K562 (cell line): ENCODE results near the gene HS2ST1. TPM values are rescaled to one million over a fixed set of nuclear protein-coding genes. Genes with fewer than 3 reads are reported as not detected.

ENCODE experiments used
- ATAC-seq: fragments of 200-7000 bp; cut with Tn5 transposase; 3 replicates; pipeline ENCODE4 v1.9.1; 2020; ENCODE audit warnings: moderate library complexity
- BruUV-seq: library from RNA; stranded (reverse); fragments of 400-500 nt; replicated peaks from 2 replicates; lab custom pipeline; 2021; lab: Mats Ljungman, UMichigan
- CTCF ChIA-PET: fragments of 300-600 bp; formaldehyde crosslinking; extraction: SDS; loops from one replicate; lab custom pipeline; 2021; ENCODE audit warnings: low intra/inter-chr PET ratio; lab: Yijun Ruan, JAX
- POLR2A ChIA-PET: fragments of 300-600, 350-650 bp; sonication (Branson Sonifier 250); formaldehyde crosslinking; extraction: SDS; loops from one replicate; lab custom pipeline; 2021; ENCODE audit warnings: antibody characterized with exemption, inconsistent platforms; lab: Yijun Ruan, JAX
- DNase-seq, 4 experiments: peaks; one replicate each; pipeline versions ENCODE4 v3.0.0 to v3.0.0-alpha.2; 2011 to 2018; ENCODE audit warnings: low spot score in 3 of 4, mixed read lengths in 3 of 4; ENCODE audit errors: extremely low read depth in 1 of 4
- FAIRE-seq: peaks from 2 replicates; lab custom pipeline; 2011; peaks lifted over from hg19 to GRCh38; lab: Jason Lieb, UNC
- H2AFZ ChIP-seq: 2 replicates; pipeline ENCODE4 v1.6.0; 2011; ENCODE audit warnings: low read depth, low read length, control low read depth, inconsistent platforms
- H3K27ac ChIP-seq: fragments of 200-600 bp; 3 replicates; pipeline ENCODE4 v1.8.0; 2011; ENCODE audit warnings: low read depth, mild to moderate bottlenecking, control low read depth, inconsistent platforms, low read length, moderate library complexity, mixed read lengths; ENCODE audit errors: extremely low read depth
- H3K27me3 ChIP-seq, 2 experiments: fragments of 300-600 bp in 1 of 2; 2 replicates in 1 of 2; 3 replicates in 1 of 2; pipeline versions ENCODE4 v1.6.0 to v1.8.0; 2011; ENCODE audit warnings: inconsistent platforms in 2 of 2, low read length in 2 of 2, mild to moderate bottlenecking in 1 of 2, mixed read lengths in 1 of 2, moderate library complexity in 1 of 2; ENCODE audit not compliant: control insufficient read depth in 2 of 2, insufficient read depth in 2 of 2
- H3K36me3 ChIP-seq: fragments of 300-600 bp; 3 replicates; pipeline ENCODE4 v1.8.0; 2011; ENCODE audit warnings: mild to moderate bottlenecking, low read length, inconsistent platforms; ENCODE audit not compliant: control insufficient read depth, insufficient read depth
- H3K4me1 ChIP-seq, 2 experiments: fragments of 200-600 bp in 1 of 2; replicated peaks in 1 of 2; 2 replicates in 1 of 2; 3 replicates in 1 of 2; pipeline versions ENCODE4 v1.5.1 to v1.8.0; 2011; ENCODE audit warnings: inconsistent platforms in 2 of 2, low read length in 2 of 2, mild to moderate bottlenecking in 1 of 2, mixed read lengths in 1 of 2, moderate library complexity in 1 of 2; ENCODE audit not compliant: control insufficient read depth in 2 of 2, insufficient read depth in 2 of 2
- H3K4me2 ChIP-seq: 2 replicates; pipeline ENCODE4 v1.6.1; 2011; ENCODE audit warnings: low read length, control low read depth, inconsistent platforms, mixed read lengths; ENCODE audit not compliant: insufficient read depth
- H3K4me3 ChIP-seq: fragments of 200-600 bp; sonication (generic), shearing (Covaris generic); 2 replicates; pipeline ENCODE4 v1.5.1; 2016; ENCODE audit warnings: control low read depth, inconsistent platforms
- H3K79me2 ChIP-seq: fragments of 200-600 bp; 3 replicates; pipeline ENCODE4 v1.8.0; 2011; ENCODE audit warnings: low read length, inconsistent platforms; ENCODE audit not compliant: control insufficient read depth, insufficient read depth
- H3K9ac ChIP-seq, 2 experiments: 2 replicates each; pipeline versions ENCODE4 v1.6.0 to v1.6.1; 2011; ENCODE audit warnings: low read depth in 2 of 2, low read length in 2 of 2, control low read depth in 1 of 2, inconsistent platforms in 1 of 2, mild to moderate bottlenecking in 1 of 2, mixed read lengths in 1 of 2; ENCODE audit not compliant: insufficient read depth in 1 of 2
- H3K9me1 ChIP-seq: one replicate; pipeline ENCODE4 v1.6.0; 2011; ENCODE audit warnings: inconsistent platforms, mild to moderate bottlenecking, low read length, moderate library complexity; ENCODE audit not compliant: control insufficient read depth, insufficient read depth
- H3K9me3 ChIP-seq: replicated peaks from 2 replicates; pipeline ENCODE4 v1.5.1; 2011; ENCODE audit warnings: low read depth, low read length, inconsistent platforms; ENCODE audit not compliant: control insufficient read depth, insufficient read depth
- H4K20me1 ChIP-seq: replicated peaks from 2 replicates; pipeline ENCODE4 v1.6.1; 2011; ENCODE audit warnings: low read length, inconsistent platforms, mixed read lengths; ENCODE audit not compliant: control insufficient read depth, insufficient read depth
- ARID3A ChIP-seq: IDR thresholded peaks from 2 replicates; pipeline ENCODE4 v1.6.1; 2012; ENCODE audit warnings: low read depth, low read length, improper control_type of control experiment, borderline replicate concordance
- GMEB1 ChIP-seq: fragments of 250-450 bp; sonication (Bioruptor Pico); IDR thresholded peaks from 2 replicates; pipeline ENCODE4 v1.4.0; 2020; ENCODE audit warnings: mild to moderate bottlenecking
- HOXB6 ChIP-seq: fragments of 250-450 bp; sonication (Bioruptor Pico); IDR thresholded peaks from 2 replicates; pipeline ENCODE4 v1.5.1; 2022; ENCODE audit warnings: mild to moderate bottlenecking, borderline replicate concordance
- IRF1 ChIP-seq: sonication (generic); formaldehyde crosslinking; IDR thresholded peaks from 2 replicates; pipeline ENCODE4 v1.8.0; 2022; ENCODE audit warnings: missing genetic modification reagents, mild to moderate bottlenecking, borderline replicate concordance
- MTA3 ChIP-seq: fragments of 450-650 bp; formaldehyde crosslinking; IDR thresholded peaks from 2 replicates; pipeline ENCODE4 v1.6.1; 2017; ENCODE audit warnings: mild to moderate bottlenecking, borderline replicate concordance
- RFX5 ChIP-seq: IDR thresholded peaks from 2 replicates; pipeline ENCODE4 v1.6.1; 2011; ENCODE audit warnings: low read depth, mild to moderate bottlenecking, improper control_type of control experiment, low read length
- STAT5A ChIP-seq: IDR thresholded peaks from 2 replicates; pipeline ENCODE4 v1.6.1; 2012; ENCODE audit warnings: low read length, inconsistent platforms, borderline replicate concordance
- TAF9B ChIP-seq: fragments of 450-650 bp; IDR thresholded peaks from 2 replicates; pipeline ENCODE4 v1.6.1; 2018; ENCODE audit warnings: mild to moderate bottlenecking; ENCODE audit not compliant: partially characterized antibody
- USF2 ChIP-seq: sonication (generic); formaldehyde crosslinking; IDR thresholded peaks from 2 replicates; pipeline ENCODE4 v1.5.0; 2020; ENCODE audit warnings: missing genetic modification reagents
- WGBS: fragments of 100-300 bp; shearing (Covaris generic); methylation state at CpG from one replicate; pipeline ENCODE4 v1.1.6; 2016; ENCODE audit warnings: low coverage, mixed read lengths; ENCODE audit not compliant: insufficient coverage; ENCODE audit errors: missing lambda C conversion rate; 5-methylcytosine and 5-hydroxymethylcytosine counted together
- in situ Hi-C: fragments of 300-500 bp; cut with MboI; formaldehyde crosslinking; loops from 4 replicates; pipeline ENCODE4 v1.15.0; 2018; ENCODE audit warnings: inconsistent platforms, mixed read lengths
- intact Hi-C: fragments of 100-400 bp; cut with micrococcal nuclease; formaldehyde crosslinking; loops from 2 replicates; pipeline ENCODE4 v1.14.2; 2022
- polyA plus RNA-seq, 8 experiments: library from polyadenylated mRNA; depleted of rRNA in 4 of 8; stranded (reverse) in 5 of 8; unstranded in 3 of 8; fragments of >200 nt; fragmentation: Nextera tagmentation in 2 of 8; fragmentation: Illumina TruSeq in 1 of 8; extraction: Ambion mirVana in 2 of 8; extraction: Trizol in 1 of 8; gene quantifications; 2 replicates each; pipeline versions ENCODE4 v1.2.1 to v1.2.3, GENCODE V29; 2011 to 2014; ENCODE audit warnings: inconsistent platforms in 1 of 8, missing spikeins in 1 of 8
- total RNA-seq, 7 experiments: library from RNA; depleted of rRNA in 6 of 7; stranded (reverse); fragments of >200 nt in 6 of 7; fragmentation: Illumina TruSeq in 2 of 7; extraction: Trizol in 2 of 7; gene quantifications; 2 replicates each; pipeline versions ENCODE4 v1.2.1 to v1.2.3, GENCODE V29; 2011 to 2021; ENCODE audit warnings: low replicate concordance in 1 of 7

Gene HS2ST1
- total and polyA plus RNA-seq, 9 of the 15 experiments (the other 6 are each of a cell fraction or from before 2014, with no cell fraction given), result 7.7 to 43.3 (median 25.8) TPM

GRCh38 chr1:87119541-87120140 is 205.2 kb downstream of the HS2ST1 start:
- Histone ChIP-seq H3K9me3 (no peaks in the 10 kb centered on the region), H3K4me3 (no peak overlapping the region), H4K20me1 (no peaks in the 10 kb centered on the region; the same call in 1 of the 2 replicates), H3K9me1 (no peaks in the 10 kb centered on the region), H3K27ac (no peak overlapping the region), H2AFZ (no peak overlapping the region), H3K36me3 (no peaks in the 10 kb centered on the region), H3K4me2 (no peak overlapping the region), H3K79me2 (no peaks in the 10 kb centered on the region), H3K27me3 (peaks cover 3 to 17% of the 10 kb centered on the region in 2 experiments), H3K4me1 (no peaks in the 10 kb centered on the region), H3K9ac (no peak overlapping the region)
- CTCF ChIA-PET, result no interaction called here
- intact Hi-C loops (no loop called here), in situ Hi-C loops (no loop called here)
- BruUV-seq, result no TSS peak
- no peak for FAIRE-seq
- POLR2A ChIA-PET, result no interaction called here
- no peak for DNase-seq
- ATAC-seq, result no peak
- WGBS, result 13% methylated on average over 5 of the region's 5 CpGs
- TF ChIP-seq ARID3A (no peak), GMEB1 (CRISPR knock-in tag) (no peak), RFX5 (no peak), USF2 (CRISPR knock-in tag) (no peak), IRF1 (no peak), MTA3 (no peak), TAF9B (no peak), HOXB6 (CRISPR knock-in tag) (no peak), STAT5A (no peak)
